HG03045 (cell line): ENCODE results near the gene FAM3B.
"Not testable (repeated sequence)": the region's sequence is repeated elsewhere in the genome, so short reads cannot be mapped to it uniquely, and the experiment has no call there.

Experiments used
- ATAC-seq: cut with Tn5 transposase; IDR thresholded peaks from one replicate; pipeline ENCODE4 v1.9.1; 2021; ENCODE audit warnings: mild to moderate bottlenecking, moderate library complexity; ENCODE audit not compliant: unreplicated experiment

FAM3B gene, protein sequence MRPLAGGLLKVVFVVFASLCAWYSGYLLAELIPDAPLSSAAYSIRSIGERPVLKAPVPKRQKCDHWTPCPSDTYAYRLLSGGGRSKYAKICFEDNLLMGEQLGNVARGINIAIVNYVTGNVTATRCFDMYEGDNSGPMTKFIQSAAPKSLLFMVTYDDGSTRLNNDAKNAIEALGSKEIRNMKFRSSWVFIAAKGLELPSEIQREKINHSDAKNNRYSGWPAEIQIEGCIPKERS

DNA sequence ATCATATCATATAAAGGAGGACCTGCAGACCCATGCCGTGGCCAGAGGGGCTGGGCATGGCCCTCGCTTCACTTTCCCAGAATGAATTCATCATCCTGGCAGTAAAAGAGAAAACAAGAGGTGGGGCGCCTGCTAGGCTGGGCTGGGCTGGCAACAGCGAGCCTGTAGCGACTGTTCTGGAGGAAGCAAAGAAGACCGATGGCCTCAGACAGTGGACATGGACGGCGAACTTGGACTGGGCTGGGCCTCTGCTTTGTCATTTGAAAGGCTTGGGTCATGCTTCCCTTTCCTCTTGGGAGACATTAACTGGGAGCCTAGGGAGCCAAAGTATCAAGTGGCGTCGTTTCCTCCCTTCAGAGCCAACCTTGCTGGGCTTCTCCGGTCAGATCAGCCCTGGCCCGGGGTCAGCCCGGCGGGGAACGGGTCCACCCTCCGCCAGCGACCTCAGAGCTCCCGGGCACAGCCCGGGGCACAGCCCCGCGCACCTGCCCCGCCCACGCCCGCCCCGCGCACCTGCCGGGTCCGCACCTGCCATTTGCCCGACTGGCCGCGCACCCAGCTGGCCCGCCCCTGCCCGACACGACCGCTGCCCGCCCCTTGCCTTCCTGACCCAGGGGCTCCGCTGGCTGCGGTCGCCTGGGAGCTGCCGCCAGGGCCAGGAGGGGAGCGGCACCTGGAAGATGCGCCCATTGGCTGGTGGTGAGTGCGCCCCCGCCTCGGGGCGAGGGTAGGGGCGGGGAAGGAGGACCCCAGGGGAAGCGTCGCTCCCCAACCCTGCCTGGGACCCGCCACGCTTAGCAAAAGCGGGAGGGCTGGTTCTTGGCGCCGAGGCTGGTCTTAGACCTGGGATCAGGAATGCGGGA lies at the start of gene FAM3B:
Gene FAM3B (plus strand): TSS at position 602 of the 863 bp plus-strand sequence. CDS start 79 bp downstream, at position 681.
- no peak for ATAC-seq

DNA sequence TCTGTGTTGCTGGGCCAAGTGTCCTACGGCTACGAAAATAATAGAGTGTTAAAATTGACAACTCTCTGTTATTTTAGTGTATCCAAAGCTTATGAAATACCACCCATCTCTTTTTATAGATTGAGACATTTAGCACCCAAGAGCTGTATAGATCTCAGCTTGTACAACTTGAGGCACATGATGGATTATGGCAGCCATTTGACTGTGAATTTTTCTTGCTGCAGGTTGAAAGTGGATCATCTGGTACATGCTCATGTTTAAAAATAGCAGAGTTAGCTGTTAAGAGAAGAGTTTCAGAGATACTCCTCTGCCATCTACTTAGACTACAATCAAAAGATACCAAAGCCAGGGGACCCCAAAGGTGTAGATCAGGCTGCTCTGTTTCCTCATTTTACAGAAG lies 49.3 kb upstream of the FAM3B start:
- ATAC-seq = no peak

DNA sequence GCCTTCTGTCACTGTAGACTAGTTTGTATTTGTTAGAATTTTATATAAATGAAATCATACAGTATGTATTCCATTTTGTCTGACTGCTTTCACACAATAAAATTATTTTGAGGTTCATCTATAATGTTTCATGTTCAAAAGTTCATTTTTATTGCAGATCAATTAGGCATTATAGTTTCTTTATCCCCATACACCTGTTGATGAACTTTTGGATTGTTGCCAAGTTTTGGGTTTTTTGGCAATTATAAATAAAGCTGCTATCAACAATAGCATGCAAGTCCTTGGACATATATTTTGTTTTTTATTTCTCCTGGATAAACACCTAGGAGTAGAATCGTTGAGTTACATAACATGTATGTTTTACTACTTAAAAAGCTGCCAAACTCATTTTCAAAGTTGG lies 47.1 kb upstream of the FAM3B start:
- ATAC-seq = no peak

DNA sequence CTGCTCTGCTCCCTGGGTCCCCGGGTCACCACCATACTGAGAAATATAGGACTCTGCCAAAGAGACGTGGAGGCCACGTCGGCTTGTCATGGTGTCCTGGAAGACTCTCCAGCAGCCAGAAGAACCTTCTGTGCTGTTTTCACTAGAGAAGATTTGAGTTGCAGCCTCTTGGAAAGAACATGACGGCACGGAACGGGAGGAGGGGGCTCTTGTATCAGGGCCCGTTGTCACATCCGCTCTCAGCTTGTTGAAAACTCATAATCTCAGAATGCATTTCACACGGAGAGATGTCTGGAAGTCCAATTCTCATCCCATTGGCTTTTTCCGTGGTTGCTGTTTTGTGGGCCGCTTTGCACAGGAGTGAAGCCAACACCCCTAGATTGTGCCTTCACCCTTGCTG lies 39.4 kb upstream of the FAM3B start:
- no peak for ATAC-seq

DNA sequence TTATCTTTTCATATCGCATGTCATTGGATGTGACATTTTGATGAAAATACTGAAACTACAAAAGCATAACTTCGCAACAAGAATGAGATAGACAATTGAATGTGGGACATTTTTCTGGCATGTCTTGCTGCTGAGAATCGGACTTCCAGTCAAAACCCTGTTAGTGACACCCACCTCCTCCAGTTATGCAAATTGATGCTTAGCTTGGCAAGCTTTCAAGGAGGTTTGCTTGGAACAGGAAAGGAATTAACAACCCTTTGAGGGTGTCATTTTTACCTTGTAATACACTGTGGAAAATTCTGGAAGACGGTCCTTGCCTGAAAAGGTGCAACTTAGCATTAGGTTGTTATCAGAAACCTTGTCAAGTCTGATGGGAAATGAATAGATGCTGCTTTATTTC lies 38.8 kb upstream of the FAM3B start:
- no peak for ATAC-seq

DNA sequence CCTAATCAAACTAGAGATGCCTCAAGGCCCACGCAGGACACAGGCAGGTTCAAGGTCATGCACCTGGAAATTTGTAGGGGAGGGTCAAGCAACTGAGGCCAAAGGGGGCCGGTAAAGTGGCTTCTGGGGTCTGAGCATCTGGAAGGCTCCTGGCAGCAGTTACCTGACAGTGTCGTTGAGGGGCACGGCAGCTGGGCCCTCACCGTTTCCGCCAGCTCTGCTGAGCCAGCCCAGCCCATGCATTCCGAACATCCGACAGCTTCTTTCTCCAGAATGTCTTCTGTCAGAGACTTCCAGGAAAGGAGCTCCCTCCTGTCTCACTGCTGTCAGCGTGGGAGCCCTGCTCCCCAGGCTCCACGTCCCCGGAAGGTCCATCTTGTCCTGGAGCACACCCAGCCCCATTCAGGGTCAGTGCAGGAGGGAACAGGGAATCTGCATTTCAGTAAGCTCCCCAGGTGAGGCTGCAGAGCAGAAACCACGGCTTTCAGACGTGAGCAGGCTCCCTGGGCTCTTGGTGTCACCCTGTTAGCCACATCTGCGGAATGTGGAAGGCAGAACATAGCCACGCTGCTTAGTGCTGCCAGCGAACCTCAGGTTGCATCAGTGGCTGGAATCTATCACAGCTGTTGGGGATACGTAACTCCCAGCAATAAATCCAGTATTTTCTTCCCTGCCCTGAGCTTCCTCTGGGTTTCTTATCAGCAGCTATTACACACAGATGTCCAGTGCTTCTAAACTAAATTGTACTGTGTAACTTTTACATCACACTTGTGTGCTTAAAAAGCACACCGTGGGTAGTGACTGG lies 36.3 kb upstream of the FAM3B start:
- no peak for ATAC-seq

DNA sequence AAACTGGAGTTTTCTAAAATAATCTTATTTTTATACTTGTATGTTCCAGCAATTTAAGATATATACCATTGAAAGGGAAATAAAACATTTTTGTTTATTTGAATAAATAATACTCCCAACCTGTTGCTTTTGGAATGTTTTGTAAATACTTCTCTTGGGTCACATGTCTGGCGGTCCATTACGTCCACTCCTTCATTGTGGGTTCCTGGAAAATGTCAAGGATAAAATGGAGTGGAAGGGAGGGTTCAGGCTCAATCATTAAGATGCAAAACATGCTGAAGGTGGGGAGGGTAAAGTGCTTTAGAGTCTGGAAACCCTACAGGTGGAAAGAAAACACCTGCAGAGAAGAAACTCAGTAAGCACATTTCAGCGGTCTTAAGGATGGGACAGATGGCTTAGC lies 34.2 kb upstream of the FAM3B start:
- no peak for ATAC-seq

DNA sequence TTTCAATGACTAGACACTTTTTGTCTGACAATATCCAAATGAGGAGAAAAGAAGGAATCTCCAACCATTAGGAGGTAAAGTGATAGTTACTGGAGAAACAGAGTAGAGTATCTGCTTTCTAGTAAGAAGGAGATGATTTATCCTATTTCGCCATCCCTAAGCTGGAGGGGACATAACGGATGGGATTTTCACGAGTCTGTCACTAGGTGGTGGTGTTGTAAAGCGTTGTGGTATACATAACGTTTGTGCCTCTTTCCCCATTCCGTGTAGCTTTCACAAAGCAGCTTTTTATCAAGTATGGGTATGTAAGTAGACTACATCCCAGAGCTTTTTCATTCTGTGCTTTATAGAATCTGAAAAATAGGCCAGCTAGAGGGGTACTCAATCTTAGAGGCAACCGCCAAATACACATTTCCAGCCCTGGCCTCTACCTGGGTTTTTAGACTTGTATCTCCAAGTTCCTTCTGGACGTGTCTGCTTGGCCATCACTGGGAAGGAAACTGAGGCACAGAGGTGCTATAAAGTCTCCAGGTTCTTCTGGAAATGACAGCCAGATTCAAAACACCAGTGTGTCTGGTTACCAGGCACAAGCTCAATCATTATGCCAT lies 33.3 kb upstream of the FAM3B start:
- peak; percentile 56 for ATAC-seq

DNA sequence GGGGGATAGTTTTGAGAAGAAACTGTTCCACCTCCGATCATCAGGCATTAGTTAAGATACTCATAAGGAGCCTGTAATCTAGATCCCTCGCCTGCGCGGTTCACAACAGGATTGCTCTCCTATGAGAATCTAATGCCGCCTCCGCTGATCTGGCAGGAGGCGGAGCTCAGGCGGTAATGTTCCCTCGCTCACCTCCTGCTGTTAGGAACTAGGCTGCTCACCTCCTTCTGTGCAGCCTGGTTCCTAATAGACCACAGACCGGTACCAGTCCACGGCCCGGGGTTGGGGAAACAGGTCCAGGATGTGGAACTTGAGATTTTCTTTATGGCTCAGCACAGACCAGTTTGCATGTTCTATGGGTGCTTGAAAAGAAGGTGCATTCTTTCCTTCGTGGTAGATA lies 27.2 kb upstream of the FAM3B start:
- no peak for ATAC-seq

DNA sequence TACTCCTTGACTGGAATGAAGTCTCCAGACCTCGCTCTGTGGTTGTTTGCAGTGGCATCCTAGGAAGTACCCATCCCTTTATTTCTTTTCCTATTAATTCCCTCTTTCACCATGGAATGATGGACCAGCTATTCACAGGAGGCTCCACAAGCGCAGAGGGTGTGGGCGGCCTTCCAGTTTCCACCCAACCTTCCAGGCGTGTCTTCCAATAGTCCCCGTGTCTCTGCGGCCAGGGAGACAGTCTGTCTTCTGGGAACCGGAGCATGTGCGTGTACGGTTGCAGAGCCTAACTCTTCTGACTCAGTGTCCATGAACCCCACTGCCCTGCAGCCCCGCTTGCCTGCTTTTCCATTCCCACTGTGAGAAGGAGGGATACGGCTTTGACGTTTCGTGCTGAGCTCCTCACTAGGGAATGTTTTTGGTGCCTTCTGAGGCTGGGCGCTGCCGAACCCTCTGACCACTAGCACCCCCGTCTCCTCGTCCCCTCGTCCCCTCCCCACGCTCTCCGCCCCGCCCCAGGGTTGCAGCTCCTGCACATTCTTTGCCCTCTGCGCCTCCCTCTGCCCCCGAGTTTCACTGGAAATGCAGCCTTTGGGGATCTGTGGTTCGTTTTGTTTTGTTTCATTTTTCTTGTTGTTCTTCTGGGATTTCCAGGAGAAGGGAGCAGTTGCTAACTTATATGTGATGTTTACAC lies 26.3 kb upstream of the FAM3B start:
- ATAC-seq = no peak

DNA sequence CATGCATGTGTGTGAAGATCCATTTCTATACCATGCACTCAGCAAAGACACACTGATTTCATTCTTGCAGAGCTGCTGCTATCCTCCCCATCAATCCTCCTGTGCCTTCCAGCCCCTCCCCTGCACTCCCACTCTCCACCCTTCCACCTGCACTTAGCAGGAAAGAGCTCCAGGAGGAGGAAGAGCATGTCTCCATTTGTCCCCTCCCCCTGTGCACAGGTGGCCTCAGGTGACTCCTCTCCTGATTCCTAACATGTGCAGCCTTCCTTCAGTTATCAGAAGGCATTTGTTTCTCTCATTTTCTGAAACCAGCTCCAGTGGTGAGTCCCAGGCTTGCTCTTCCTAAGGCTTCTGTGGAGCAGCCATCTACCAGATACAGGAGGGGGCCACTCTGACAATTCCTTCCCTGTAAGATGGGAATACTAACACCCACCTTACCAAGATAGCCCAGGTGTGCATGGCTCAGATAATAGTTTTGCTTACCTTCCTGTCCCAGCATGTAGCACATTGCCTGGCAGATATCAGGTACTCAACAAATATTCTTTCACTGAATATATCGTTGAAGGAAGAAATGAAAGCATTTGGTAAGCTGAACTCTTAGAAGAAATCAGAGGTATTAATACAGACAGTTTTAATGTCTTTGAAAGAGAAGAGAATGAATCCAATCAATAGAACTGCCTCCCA lies 21.9 kb upstream of the FAM3B start:
- ATAC-seq = no peak

DNA sequence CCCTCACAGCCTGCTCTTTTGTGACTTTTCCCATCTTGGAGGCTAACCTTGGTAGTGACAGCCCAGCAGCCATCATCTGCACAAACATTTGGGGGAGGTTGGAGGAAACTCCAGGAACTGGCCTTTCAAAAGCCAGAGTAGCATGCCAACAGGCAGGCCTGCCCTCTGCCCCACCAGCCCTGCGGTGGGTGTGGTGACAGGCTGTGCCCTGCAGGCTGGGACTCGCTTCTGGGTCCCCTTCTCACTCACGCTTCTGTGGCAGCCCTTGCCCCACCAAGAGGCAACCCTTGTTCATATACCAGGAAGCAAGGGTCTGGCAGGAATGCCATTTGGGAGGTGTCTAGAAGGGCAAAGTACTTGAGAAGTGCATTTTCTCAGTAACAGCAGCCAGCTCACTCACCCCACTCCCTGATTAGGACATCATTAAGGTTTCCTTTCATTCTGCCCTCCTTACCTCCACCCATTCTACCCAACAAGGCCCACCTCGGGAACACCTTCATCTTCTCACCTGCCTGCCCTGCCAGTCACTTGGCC lies 20.8 kb upstream of the FAM3B start:
- no peak for ATAC-seq

DNA sequence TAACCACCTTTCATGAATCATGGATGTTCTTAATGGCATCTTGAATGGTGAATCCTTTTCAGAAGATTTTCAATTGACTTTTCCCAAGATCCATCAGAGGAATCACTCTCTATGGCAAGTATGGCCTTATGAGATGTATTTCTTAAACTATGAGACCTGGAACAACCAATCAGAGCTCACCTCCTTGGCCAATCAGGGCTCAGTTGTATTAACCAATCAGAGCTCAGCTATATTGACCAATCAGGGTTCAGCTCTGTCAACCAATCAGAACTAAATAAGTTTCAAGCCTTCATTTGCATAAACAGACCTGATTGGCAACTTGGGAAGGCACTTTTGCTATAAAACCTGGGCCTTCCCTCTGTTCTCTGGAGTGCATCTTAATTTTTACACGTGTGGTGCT lies 13.6 kb upstream of the FAM3B start:
- ATAC-seq = no peak

DNA sequence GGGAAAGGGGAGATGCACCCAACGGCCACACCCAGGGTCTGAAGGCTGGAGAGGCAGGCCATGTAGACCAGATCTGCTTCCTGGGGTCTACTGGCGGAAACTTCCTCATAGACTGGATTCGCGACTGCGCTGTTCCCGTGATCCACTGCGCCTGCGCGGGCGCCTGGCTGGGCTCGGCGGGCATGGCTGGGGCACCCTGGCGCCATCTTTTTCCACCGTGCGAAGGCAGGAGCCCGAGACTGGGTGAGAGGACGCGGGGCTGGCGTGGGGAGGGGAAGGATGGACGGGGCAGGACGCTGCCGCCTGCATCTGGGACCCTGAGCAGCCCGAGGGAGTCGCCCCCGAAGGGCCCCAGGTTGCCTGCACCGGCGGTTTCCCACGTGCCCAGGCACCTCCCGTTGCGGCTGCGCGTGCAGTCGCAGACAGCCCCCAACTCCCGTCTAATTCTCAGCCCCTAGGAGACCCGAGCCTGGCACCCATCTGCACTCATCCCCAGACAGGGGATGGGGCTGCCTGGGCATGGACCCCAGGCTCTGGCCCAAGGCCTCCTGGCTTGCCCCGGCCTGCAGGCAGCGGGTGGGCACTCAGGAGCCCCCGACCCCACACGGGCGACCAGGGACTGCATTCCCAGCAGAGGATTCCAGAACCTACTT lies 12.4 kb upstream of the FAM3B start:
- no peak for ATAC-seq

DNA sequence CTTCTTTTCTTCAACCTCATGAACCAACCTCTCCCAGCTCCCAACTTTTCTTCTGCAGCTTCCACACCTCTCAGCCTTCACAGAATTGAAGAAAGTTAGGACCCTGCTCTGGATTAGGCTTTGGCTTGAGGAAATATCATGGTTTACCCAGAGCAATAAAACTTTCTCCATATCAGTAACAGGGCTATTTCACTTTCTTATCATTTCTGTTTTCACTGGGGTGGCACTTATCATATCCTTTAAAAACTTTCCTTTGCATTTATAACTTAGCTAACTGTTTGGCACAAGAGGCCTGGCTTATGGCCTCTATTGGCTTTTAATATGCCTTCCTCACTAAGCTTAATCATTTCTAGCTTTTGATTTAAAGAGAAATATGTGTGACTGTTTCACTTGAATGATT lies 9.4 kb upstream of the FAM3B start:
- ATAC-seq = no peak

DNA sequence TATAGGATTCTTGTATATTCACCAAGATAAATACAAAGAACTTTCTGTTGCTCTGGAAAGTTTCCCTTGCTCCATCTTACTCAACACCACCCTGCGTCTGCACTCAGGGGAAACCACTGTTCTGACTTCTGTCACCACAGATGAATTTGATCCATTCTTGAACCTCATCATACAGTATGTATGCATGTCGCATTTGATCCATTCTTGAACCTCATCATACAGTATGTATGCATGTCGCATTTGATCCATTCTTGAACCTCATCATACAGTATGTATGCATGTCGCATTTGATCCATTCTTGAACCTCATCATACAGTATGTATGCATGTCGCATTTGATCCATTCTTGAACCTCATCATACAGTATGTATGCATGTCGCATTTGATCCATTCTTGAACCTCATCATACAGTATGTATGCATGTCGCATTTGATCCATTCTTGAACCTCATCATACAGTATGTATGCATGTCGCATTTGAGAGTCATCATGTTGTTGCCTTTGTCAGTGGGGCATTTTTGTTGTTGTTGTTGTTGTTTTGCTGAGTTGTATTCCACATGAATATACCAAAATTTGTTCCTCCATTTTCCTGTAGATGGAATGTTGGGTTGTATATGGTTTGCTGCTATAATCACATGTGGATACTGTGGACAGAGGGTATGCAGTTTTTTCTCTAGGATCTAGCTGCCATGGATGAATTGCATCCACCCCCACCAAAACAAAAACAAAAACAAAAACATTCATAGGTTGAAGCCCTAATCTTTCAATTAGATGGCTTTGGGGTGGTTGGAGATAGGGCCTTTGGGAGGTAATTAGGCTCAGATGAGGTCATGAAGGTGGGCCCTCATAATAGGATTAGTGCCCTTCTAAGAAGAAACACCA lies 3.1 kb upstream of the FAM3B start:
- not testable (repeated sequence) for ATAC-seq

DNA sequence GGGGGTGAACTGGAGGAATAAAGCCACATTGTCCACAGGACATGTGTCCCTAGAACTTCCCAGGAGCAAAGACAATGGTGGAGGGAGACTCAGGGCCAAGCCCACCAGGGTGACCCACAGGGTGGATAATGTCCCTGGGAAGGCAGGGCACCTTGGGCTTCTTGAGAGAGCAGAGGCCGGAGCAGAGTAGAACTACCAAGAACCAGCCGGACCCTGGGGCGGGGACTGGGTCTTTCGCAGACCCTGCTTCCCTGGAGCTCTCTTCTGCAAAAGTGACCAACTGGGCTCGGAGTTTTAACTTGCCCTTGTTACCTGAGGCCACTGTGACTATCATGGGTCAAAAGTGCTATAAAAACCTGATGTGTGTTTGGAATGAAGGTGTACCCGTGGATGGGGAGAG lies 875 bp upstream of the FAM3B start:
- no peak for ATAC-seq

DNA sequence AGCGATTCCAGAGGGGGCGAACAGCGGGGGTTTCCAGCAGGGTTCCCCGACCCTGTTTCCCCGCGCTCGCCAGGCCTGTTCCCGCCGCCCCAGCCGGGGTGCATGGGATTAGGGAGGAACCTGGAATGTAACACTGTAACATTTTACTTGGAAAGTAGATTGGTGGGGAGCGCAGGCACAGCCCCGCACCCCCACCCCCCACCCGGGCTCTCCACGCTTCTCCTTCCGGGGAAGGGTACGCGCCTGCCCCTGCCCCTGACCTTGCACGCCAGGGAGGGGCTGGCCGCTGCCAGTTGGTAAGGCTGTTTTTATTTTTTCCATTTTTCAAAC lies 427 bp downstream of the FAM3B start:
- no peak for ATAC-seq
